HT1080 (cell line): ENCODE data around the gene TRAF3. TPM values are rescaled to one million over a fixed set of nuclear protein-coding genes. Genes with fewer than 3 reads are reported as not detected.
"Not testable (repeated sequence)": the region's sequence is repeated elsewhere in the genome, so short reads cannot be mapped to it uniquely, and the experiment has no call there.

Source experiments
- DNase-seq: peaks from one replicate; pipeline ENCODE4 v3.0.0-alpha.2; 2015; ENCODE audit warnings: low read depth
- total RNA-seq: library from RNA; depleted of rRNA; stranded (reverse); fragments of >200 nt; shearing (Covaris generic); gene quantifications from 2 replicates; pipeline ENCODE4 v1.2.3, GENCODE V29; 2014

The TRAF3 gene
- total RNA-seq, 1 experiment from 2014 or later, result 24.0 TPM

GRCh38 chr14:102751088-102751487 lies 26.2 kb upstream of the TRAF3 start:
- no peak for DNase-seq

- no peak for DNase-seq
These were observed 24.9 kb upstream of the TRAF3 start for GRCh38 chr14:102752239-102752847.

GRCh38 chr14:102754370-102755262 lies 22.6 kb upstream of the TRAF3 start:
- no peak for DNase-seq

GRCh38 chr14:102757646-102758045 lies 19.6 kb upstream of the TRAF3 start:
- DNase-seq, result no peak

GRCh38 chr14:102758087-102758486 lies 19.2 kb upstream of the TRAF3 start:
- DNase-seq, result no peak

GRCh38 chr14:102759456-102760187 lies 17.6 kb upstream of the TRAF3 start:
- no peak for DNase-seq

- no peak for DNase-seq
These were observed 16.6 kb upstream of the TRAF3 start for GRCh38 chr14:102760496-102761193.

- DNase-seq, result no peak
These were observed 16.0 kb upstream of the TRAF3 start for GRCh38 chr14:102761206-102761605.

- DNase-seq, result no peak
These were observed 13.0 kb upstream of the TRAF3 start for GRCh38 chr14:102764220-102764671.

GRCh38 chr14:102765770-102766169 lies 11.5 kb upstream of the TRAF3 start:
- DNase-seq, result not testable (repeated sequence)

- no peak for DNase-seq
These were observed 8.8 kb upstream of the TRAF3 start for GRCh38 chr14:102768223-102769048.

GRCh38 chr14:102769049-102769327 lies 8.3 kb upstream of the TRAF3 start:
- DNase-seq, result no peak

GRCh38 chr14:102770147-102771123 lies 6.8 kb upstream of the TRAF3 start:
- no peak for DNase-seq

- DNase-seq, result no peak
These were observed 6.1 kb upstream of the TRAF3 start for GRCh38 chr14:102771144-102771543.

- no peak for DNase-seq
These were observed 4.3 kb upstream of the TRAF3 start for GRCh38 chr14:102772781-102773570.

GRCh38 chr14:102774391-102775153 lies 2.7 kb upstream of the TRAF3 start:
- DNase-seq, result peak; percentile 81

- peak; percentile 77 for DNase-seq
These were observed 1.1 kb upstream of the TRAF3 start for GRCh38 chr14:102775855-102776760.
